Stomach (tissue), 4 donors: ENCODE measurements around the gene NIPAL3.

ENCODE experiments used
- CTCF ChIP-seq, 7 experiments: fragments of 450-650 bp in 4 of 7; fragments of 200-600 bp in 3 of 7; sonication (generic) in 3 of 7; IDR thresholded peaks; one replicate each; pipeline ENCODE4 v1.5.1; 2016 to 2019; ENCODE audit warnings: antibody characterized with exemption in 7 of 7, control low read depth in 2 of 7, mild to moderate bottlenecking in 1 of 7
- EP300 ChIP-seq: sonication (generic); formaldehyde crosslinking; IDR thresholded peaks from one replicate; pipeline ENCODE4 v1.6.1; 2017; ENCODE audit warnings: antibody characterized with exemption

DNA sequence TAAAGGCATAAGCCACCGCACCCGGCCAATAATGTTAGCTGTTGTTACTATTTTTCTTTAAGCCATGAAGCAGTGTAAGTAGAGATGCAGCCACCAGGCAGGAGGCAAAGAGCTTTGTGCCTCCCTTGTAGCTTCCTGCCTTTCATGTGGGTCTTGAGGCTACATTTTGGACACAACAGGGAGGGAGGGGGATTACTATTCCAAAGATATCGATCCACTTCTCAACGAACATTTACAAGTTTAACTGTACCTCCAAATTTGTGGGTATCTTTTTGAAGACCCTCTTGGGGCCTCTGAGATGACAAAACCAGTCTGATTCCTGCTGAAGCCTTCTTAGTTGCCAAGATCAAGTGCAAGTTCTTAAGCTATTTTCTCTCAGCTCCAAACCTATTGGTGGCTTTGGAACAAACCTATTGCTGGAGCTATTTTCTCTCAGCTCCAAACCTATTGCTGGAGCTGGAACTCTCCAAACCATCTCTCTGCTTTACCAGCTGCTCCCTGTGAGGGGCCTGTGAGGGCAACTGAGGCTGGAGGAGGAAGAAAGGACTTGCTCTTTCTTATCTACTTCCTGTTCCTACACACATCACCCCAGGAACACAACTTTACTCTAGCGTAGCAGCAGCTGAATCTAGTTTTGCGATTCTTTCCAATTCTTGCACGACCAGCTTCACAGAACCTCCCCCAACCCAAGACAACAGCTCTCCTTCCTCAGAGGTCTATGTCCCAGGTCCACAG, 70.9 kb downstream of the NIPAL3 start:
- TF ChIP-seq EP300 (no peak), CTCF (IDR thresholded peaks at IDR 0.05) (no peak)
